HG03442 (cell line): ENCODE measurements around the gene TTI1.
"Not testable (repeated sequence)": the region's sequence is repeated elsewhere in the genome, so short reads cannot be mapped to it uniquely, and the experiment has no call there.

ENCODE experiments used
- ATAC-seq: cut with Tn5 transposase; IDR thresholded peaks from one replicate; pipeline ENCODE4 v1.9.1; 2021; ENCODE audit warnings: mild to moderate bottlenecking, moderate library complexity; ENCODE audit not compliant: unreplicated experiment

TTI1 gene

GRCh38 chr20:38012332-38012731 lies 20.9 kb downstream of the TTI1 start:
- no peak for ATAC-seq

GRCh38 chr20:38011696-38012095 lies 21.6 kb downstream of the TTI1 start:
- ATAC-seq, result no peak

- not testable (repeated sequence) for ATAC-seq
Measured at GRCh38 chr20:38009416-38009815, 23.8 kb downstream of the TTI1 start.

- no peak for ATAC-seq
Measured at GRCh38 chr20:38008233-38008944, 24.9 kb downstream of the TTI1 start.

- no peak for ATAC-seq
Measured at GRCh38 chr20:38007526-38007925, 25.7 kb downstream of the TTI1 start.

GRCh38 chr20:38005903-38006302 lies 27.4 kb downstream of the TTI1 start:
- ATAC-seq, result no peak

- ATAC-seq, result no peak
Measured at GRCh38 chr20:38004416-38004815, 28.8 kb downstream of the TTI1 start.

GRCh38 chr20:38002422-38002821 lies 30.8 kb downstream of the TTI1 start:
- ATAC-seq, result no peak

- no peak for ATAC-seq
Measured at GRCh38 chr20:38001981-38002380, 31.3 kb downstream of the TTI1 start.

GRCh38 chr20:38001173-38001875 lies 31.9 kb downstream of the TTI1 start:
- ATAC-seq, result no peak

GRCh38 chr20:38000293-38000692 lies 33.0 kb downstream of the TTI1 start:
- no peak for ATAC-seq

- no peak for ATAC-seq
Measured at GRCh38 chr20:37999526-38000263, 33.6 kb downstream of the TTI1 start.

GRCh38 chr20:37997516-37997915 lies 35.7 kb downstream of the TTI1 start:
- ATAC-seq, result no peak

GRCh38 chr20:37995856-37996605 lies 37.2 kb downstream of the TTI1 start:
- ATAC-seq, result no peak

GRCh38 chr20:37994512-37994911 lies 38.7 kb downstream of the TTI1 start:
- no peak for ATAC-seq

- ATAC-seq, result no peak
Measured at GRCh38 chr20:37992802-37993409, 40.4 kb downstream of the TTI1 start.

GRCh38 chr20:37991908-37992307 lies 41.3 kb downstream of the TTI1 start:
- ATAC-seq, result no peak

- ATAC-seq, result no peak
Measured at GRCh38 chr20:37991157-37991866, 41.9 kb downstream of the TTI1 start.

- peak; percentile 94 for ATAC-seq
Measured at GRCh38 chr20:37990571-37991151, 42.6 kb downstream of the TTI1 start.
